Mesothelial cell of epicardium (in vitro differentiated cells): ENCODE results near the gene NGF. TPM values are rescaled to one million over a fixed set of nuclear protein-coding genes. Genes with fewer than 3 reads are reported as not detected.
A peak's percentile ranks its signal among the peaks of the same experiment; 100 is the strongest.

Source experiments
- DNase-seq, 2 experiments: peaks; one replicate each; pipeline ENCODE4 v3.0.0; 2021; ENCODE audit warnings: low spot score in 2 of 2; ENCODE audit not compliant: unreplicated experiment in 2 of 2
- H3K27ac Mint-ChIP-seq: 2 replicates; pipeline ENCODE4 v1.8.0; 2021; ENCODE audit warnings: mixed read lengths
- H3K27me3 Mint-ChIP-seq: 2 replicates; pipeline ENCODE4 v1.8.0; 2021; ENCODE audit warnings: low read depth, mixed read lengths
- H3K36me3 Mint-ChIP-seq: 2 replicates; pipeline ENCODE4 v1.8.0; 2021; ENCODE audit warnings: mixed read lengths
- H3K4me1 Mint-ChIP-seq: 2 replicates; pipeline ENCODE4 v1.8.0; 2021; ENCODE audit warnings: mixed read lengths
- H3K4me3 Mint-ChIP-seq: 2 replicates; pipeline ENCODE4 v1.8.0; 2021; ENCODE audit warnings: mild to moderate bottlenecking, moderate library complexity, mixed read lengths
- H3K9me3 Mint-ChIP-seq: 2 replicates; pipeline ENCODE4 v1.8.0; 2021; ENCODE audit warnings: mixed read lengths
- CTCF ChIP-seq: fragments of 200-600 bp; sonication (generic); IDR thresholded peaks from one replicate; pipeline ENCODE4 v1.5.0; 2021; ENCODE audit warnings: antibody characterized with exemption; ENCODE audit not compliant: unreplicated experiment
- total RNA-seq: library from RNA; stranded (reverse); gene quantifications from 3 replicates; pipeline ENCODE4 v1.2.1, GENCODE V29; 2021

The NGF gene
- total RNA-seq, 1 donor from 2014 or later: 4.2 TPM

GRCh38 chr1:115326419-115326818 lies 11.6 kb downstream of the NGF start:
- no peak for DNase-seq
- no peaks in the 10 kb centered on the region for H3K27me3 Mint-ChIP-seq
- TF ChIP-seq CTCF: no peak
- H3K9me3 Mint-ChIP-seq: no peaks in the 10 kb centered on the region
- H3K36me3 Mint-ChIP-seq: no peaks in the 10 kb centered on the region
- no peak overlapping the region for H3K4me3 Mint-ChIP-seq
- H3K4me1 Mint-ChIP-seq: peaks cover 39% of the 10 kb centered on the region
- no peak overlapping the region for H3K27ac Mint-ChIP-seq

- Mint-ChIP-seq H3K36me3 (no peaks in the 10 kb centered on the region), H3K27me3 (no peaks in the 10 kb centered on the region), H3K4me1 (peaks cover 34% of the 10 kb centered on the region), H3K4me3 (no peak overlapping the region), H3K27ac (peak overlapping the region; percentile 9), H3K9me3 (no peaks in the 10 kb centered on the region)
- no peak for TF ChIP-seq CTCF
- no peak for DNase-seq
Measured at GRCh38 chr1:115325874-115326273, 12.2 kb downstream of the NGF start.

- no peak overlapping the region for H3K4me3 Mint-ChIP-seq
- TF ChIP-seq CTCF: no peak
- peaks cover 23% of the 10 kb centered on the region for H3K4me1 Mint-ChIP-seq
- H3K27me3 Mint-ChIP-seq: no peaks in the 10 kb centered on the region
- no peaks in the 10 kb centered on the region for H3K9me3 Mint-ChIP-seq
- no peak overlapping the region for H3K27ac Mint-ChIP-seq
- H3K36me3 Mint-ChIP-seq: no peaks in the 10 kb centered on the region
- DNase-seq: no peak
Measured at GRCh38 chr1:115324649-115325420, 13.2 kb downstream of the NGF start.

- DNase-seq: no peak
- Mint-ChIP-seq H3K27me3 (no peaks in the 10 kb centered on the region), H3K27ac (no peak overlapping the region), H3K9me3 (no peaks in the 10 kb centered on the region), H3K36me3 (no peaks in the 10 kb centered on the region), H3K4me3 (no peak overlapping the region), H3K4me1 (peaks cover 15% of the 10 kb centered on the region)
- TF ChIP-seq CTCF: no peak
Measured at GRCh38 chr1:115323366-115324004, 14.6 kb downstream of the NGF start.

- no peak for DNase-seq
- no peak overlapping the region for H3K27ac Mint-ChIP-seq
- no peaks in the 10 kb centered on the region for H3K27me3 Mint-ChIP-seq
Measured at GRCh38 chr1:115322631-115323030, 15.4 kb downstream of the NGF start.

More at GRCh38 chr1:115322631-115323030, 15.4 kb downstream of the NGF start:
- Mint-ChIP-seq H3K9me3 (no peaks in the 10 kb centered on the region), H3K4me1 (peaks cover 8% of the 10 kb centered on the region), H3K36me3 (no peaks in the 10 kb centered on the region), H3K4me3 (no peak overlapping the region)
- TF ChIP-seq CTCF: no peak
